SJSA1 (cell line): Measurements from ENCODE around the gene SLC8A1. TPM values are rescaled to one million over a fixed set of nuclear protein-coding genes. Genes with fewer than 3 reads are reported as not detected.

Experiments used
- DNase-seq, 2 experiments: peaks; one replicate each; pipeline ENCODE4 v3.0.0-alpha.2; 2015 to 2020; ENCODE audit warnings: low spot score in 2 of 2, low read depth in 1 of 2
- H3K27ac ChIP-seq: fragments of 250-450 bp; sonication (Bioruptor Pico); 2 replicates; pipeline ENCODE4 v1.5.1; 2020; ENCODE audit warnings: mild to moderate bottlenecking, moderate library complexity
- H3K27me3 ChIP-seq: fragments of 250-450 bp; sonication (Bioruptor Pico); replicated peaks from 2 replicates; pipeline ENCODE4 v1.5.1; 2020; ENCODE audit warnings: mild to moderate bottlenecking, moderate library complexity
- H3K36me3 ChIP-seq: fragments of 250-450 bp; sonication (Bioruptor Pico); 2 replicates; pipeline ENCODE4 v1.5.1; 2020; ENCODE audit warnings: mild to moderate bottlenecking
- H3K4me1 ChIP-seq: fragments of 250-450 bp; sonication (Bioruptor Pico); replicated peaks from 2 replicates; pipeline ENCODE4 v1.6.1; 2021; ENCODE audit warnings: mild to moderate bottlenecking
- H3K4me3 ChIP-seq: fragments of 250-450 bp; sonication (Bioruptor Pico); 2 replicates; pipeline ENCODE4 v1.5.1; 2020; ENCODE audit warnings: mild to moderate bottlenecking
- H3K9me3 ChIP-seq: fragments of 250-450 bp; sonication (Bioruptor Pico); replicated peaks from 2 replicates; pipeline ENCODE4 v1.5.1; 2020; ENCODE audit warnings: mild to moderate bottlenecking
- total RNA-seq: library from RNA; depleted of rRNA; stranded (reverse); fragments of >200 nt; shearing (Covaris generic); gene quantifications from 2 replicates; pipeline ENCODE4 v1.2.3, GENCODE V29; 2014

The SLC8A1 gene
- total RNA-seq, 1 experiment from 2014 or later = 20.1 TPM

- Histone ChIP-seq H3K27ac (no peak overlapping the region), H3K36me3 (no peaks in the 10 kb centered on the region), H3K4me1 (no peaks in the 10 kb centered on the region), H3K4me3 (no peak overlapping the region), H3K9me3 (no peaks in the 10 kb centered on the region), H3K27me3 (no peaks in the 10 kb centered on the region; the same call in 1 of the 2 replicates)
- DNase-seq = no peak
Measured at GRCh38 chr2:40476436-40476835, 24.5 kb upstream of the SLC8A1 start.

GRCh38 chr2:40474306-40474705 lies 22.4 kb upstream of the SLC8A1 start:
- no peaks in the 10 kb centered on the region for H3K36me3 ChIP-seq
- DNase-seq = no peak
- H3K27ac ChIP-seq = no peak overlapping the region
- H3K4me1 ChIP-seq = no peaks in the 10 kb centered on the region
- no peaks in the 10 kb centered on the region for H3K9me3 ChIP-seq
- no peak overlapping the region for H3K4me3 ChIP-seq
- no peaks in the 10 kb centered on the region; the same call in 1 of the 2 replicates for H3K27me3 ChIP-seq

- Histone ChIP-seq H3K27ac (no peak overlapping the region), H3K4me1 (no peaks in the 10 kb centered on the region), H3K27me3 (no peaks in the 10 kb centered on the region), H3K9me3 (no peaks in the 10 kb centered on the region), H3K36me3 (no peaks in the 10 kb centered on the region), H3K4me3 (no peak overlapping the region)
- DNase-seq = no peak
Measured at GRCh38 chr2:40471866-40472265, 20.0 kb upstream of the SLC8A1 start.

GRCh38 chr2:40470822-40471813 lies 19.2 kb upstream of the SLC8A1 start:
- Histone ChIP-seq H3K4me1 (no peaks in the 10 kb centered on the region), H3K36me3 (no peaks in the 10 kb centered on the region), H3K9me3 (no peaks in the 10 kb centered on the region), H3K27ac (no peak overlapping the region), H3K27me3 (no peaks in the 10 kb centered on the region), H3K4me3 (no peak overlapping the region)
- DNase-seq = no peak

GRCh38 chr2:40466935-40467572 lies 15.2 kb upstream of the SLC8A1 start:
- H3K4me1 ChIP-seq = no peaks in the 10 kb centered on the region
- H3K27me3 ChIP-seq = no peaks in the 10 kb centered on the region
- H3K9me3 ChIP-seq = no peaks in the 10 kb centered on the region
- H3K4me3 ChIP-seq = no peak overlapping the region
- no peak overlapping the region for H3K27ac ChIP-seq
- DNase-seq = no peak
- no peaks in the 10 kb centered on the region for H3K36me3 ChIP-seq

GRCh38 chr2:40466332-40466906 lies 14.5 kb upstream of the SLC8A1 start:
- DNase-seq = no peak
- Histone ChIP-seq H3K27ac (no peak overlapping the region), H3K36me3 (no peaks in the 10 kb centered on the region), H3K9me3 (no peaks in the 10 kb centered on the region), H3K27me3 (no peaks in the 10 kb centered on the region), H3K4me1 (no peaks in the 10 kb centered on the region), H3K4me3 (no peak overlapping the region)

GRCh38 chr2:40463112-40463511 lies 11.2 kb upstream of the SLC8A1 start:
- peaks cover 4% of the 10 kb centered on the region for H3K4me1 ChIP-seq
- no peak overlapping the region for H3K27ac ChIP-seq
- H3K36me3 ChIP-seq = no peaks in the 10 kb centered on the region
- no peak for DNase-seq
- no peaks in the 10 kb centered on the region for H3K27me3 ChIP-seq
- no peak overlapping the region for H3K4me3 ChIP-seq
- no peaks in the 10 kb centered on the region for H3K9me3 ChIP-seq

- no peak for DNase-seq
- peaks cover 6% of the 10 kb centered on the region for H3K4me1 ChIP-seq
- no peaks in the 10 kb centered on the region for H3K9me3 ChIP-seq
- H3K27ac ChIP-seq = no peak overlapping the region
- no peaks in the 10 kb centered on the region for H3K36me3 ChIP-seq
- no peak overlapping the region for H3K4me3 ChIP-seq
- no peaks in the 10 kb centered on the region for H3K27me3 ChIP-seq
Measured at GRCh38 chr2:40458271-40458794, 6.4 kb upstream of the SLC8A1 start.

GRCh38 chr2:40457837-40458236 lies 5.9 kb upstream of the SLC8A1 start:
- DNase-seq = peak in 1 of 2 experiments; percentile 26
- peaks cover 6% of the 10 kb centered on the region for H3K4me1 ChIP-seq
- H3K27me3 ChIP-seq = no peaks in the 10 kb centered on the region
- H3K4me3 ChIP-seq = no peak overlapping the region
- H3K9me3 ChIP-seq = no peaks in the 10 kb centered on the region
- no peaks in the 10 kb centered on the region for H3K36me3 ChIP-seq
- H3K27ac ChIP-seq = no peak overlapping the region

GRCh38 chr2:40457366-40457765 lies 5.5 kb upstream of the SLC8A1 start:
- no peak for DNase-seq
- H3K4me3 ChIP-seq = no peak overlapping the region
- H3K27me3 ChIP-seq = no peaks in the 10 kb centered on the region

GRCh38 chr2:40456926-40457325 lies 5.0 kb upstream of the SLC8A1 start:
- peaks cover 9% of the 10 kb centered on the region for H3K4me1 ChIP-seq
- H3K4me3 ChIP-seq = no peak overlapping the region
- no peak overlapping the region for H3K27ac ChIP-seq
- DNase-seq = no peak
- no peaks in the 10 kb centered on the region for H3K36me3 ChIP-seq
- H3K27me3 ChIP-seq = no peaks in the 10 kb centered on the region
- H3K9me3 ChIP-seq = no peaks in the 10 kb centered on the region

More at GRCh38 chr2:40457366-40457765, 5.5 kb upstream of the SLC8A1 start:
- no peak overlapping the region for H3K27ac ChIP-seq
- no peaks in the 10 kb centered on the region for H3K36me3 ChIP-seq
- H3K4me1 ChIP-seq = peaks cover 9% of the 10 kb centered on the region
- H3K9me3 ChIP-seq = no peaks in the 10 kb centered on the region

- Histone ChIP-seq H3K36me3 (no peaks in the 10 kb centered on the region), H3K9me3 (no peaks in the 10 kb centered on the region), H3K4me1 (peaks cover 10% of the 10 kb centered on the region), H3K4me3 (no peak overlapping the region), H3K27ac (no peak overlapping the region), H3K27me3 (no peaks in the 10 kb centered on the region)
- no peak for DNase-seq
Measured at GRCh38 chr2:40455661-40456060, 3.8 kb upstream of the SLC8A1 start.

- Histone ChIP-seq H3K9me3 (no peaks in the 10 kb centered on the region), H3K27ac (no peak overlapping the region), H3K27me3 (no peaks in the 10 kb centered on the region), H3K4me3 (no peak overlapping the region), H3K36me3 (no peaks in the 10 kb centered on the region), H3K4me1 (peaks cover 14% of the 10 kb centered on the region)
- DNase-seq = no peak
Measured at GRCh38 chr2:40454321-40454720, 2.4 kb upstream of the SLC8A1 start.

GRCh38 chr2:40452786-40453185 lies 896 bp upstream of the SLC8A1 start:
- Histone ChIP-seq H3K4me1 (peaks cover 8% of the 10 kb centered on the region; the same call in 1 of the 2 replicates), H3K9me3 (no peaks in the 10 kb centered on the region), H3K36me3 (no peaks in the 10 kb centered on the region), H3K27ac (no peak overlapping the region), H3K4me3 (no peak overlapping the region), H3K27me3 (no peaks in the 10 kb centered on the region)
- DNase-seq = no peak
